GM04503 (cell line): ENCODE measurements around the gene ZNF74.
"Not testable (repeated sequence)": the region's sequence is repeated elsewhere in the genome, so short reads cannot be mapped to it uniquely, and the experiment has no call there.

Experiments
- DNase-seq: peaks from one replicate; pipeline ENCODE4 v3.0.0-alpha.2; 2012; ENCODE audit warnings: low read depth

The ZNF74 gene

GRCh38 chr22:20448630-20449029, 54.7 kb downstream of the ZNF74 start:
- DNase-seq: no peak

GRCh38 chr22:20449819-20450550, 56.0 kb downstream of the ZNF74 start:
- no peak for DNase-seq

GRCh38 chr22:20450551-20450906, 56.6 kb downstream of the ZNF74 start:
- DNase-seq: no peak

GRCh38 chr22:20451129-20451778, 57.3 kb downstream of the ZNF74 start:
- DNase-seq: not testable (repeated sequence)

- DNase-seq: no peak
These were observed 58.0 kb downstream of the ZNF74 start for GRCh38 chr22:20451920-20452319.

- no peak for DNase-seq
These were observed 59.3 kb downstream of the ZNF74 start for GRCh38 chr22:20453222-20453621.

- DNase-seq: no peak
These were observed 61.7 kb downstream of the ZNF74 start for GRCh38 chr22:20455709-20456063.

GRCh38 chr22:20456064-20456721, 62.2 kb downstream of the ZNF74 start:
- DNase-seq: peak; percentile 20

GRCh38 chr22:20456722-20457076, 62.7 kb downstream of the ZNF74 start:
- DNase-seq: no peak

- no peak for DNase-seq
These were observed 63.7 kb downstream of the ZNF74 start for GRCh38 chr22:20457506-20458240.
